ENCODE data around the gene TEX101.
"Not testable (repeated sequence)": the region's sequence is repeated elsewhere in the genome, so short reads cannot be mapped to it uniquely, and the experiment has no call there.

The TEX101 gene

GRCh38 chr19:43420954-43421353 is 6.3 kb downstream of the TEX101 start:
- no peak for DNase-seq (ENCODE audit: low spot score)

GRCh38 chr19:43422000-43422688 is 7.5 kb downstream of the TEX101 start:
- no peak for DNase-seq (ENCODE audit: low spot score)

GRCh38 chr19:43422689-43423066 is 8.0 kb downstream of the TEX101 start:
- DNase-seq (ENCODE audit: low spot score), result no peak

- DNase-seq (ENCODE audit: low spot score), result no peak
Measured at GRCh38 chr19:43423779-43424178, 9.1 kb downstream of the TEX101 start.

GRCh38 chr19:43425567-43426392 is 11.1 kb downstream of the TEX101 start:
- no peak for DNase-seq (ENCODE audit: low spot score)

- no peak for DNase-seq (ENCODE audit: low spot score)
Measured at GRCh38 chr19:43429395-43429794, 14.7 kb downstream of the TEX101 start.

- DNase-seq (ENCODE audit: low spot score), result no peak
Measured at GRCh38 chr19:43430142-43430710, 15.5 kb downstream of the TEX101 start.

GRCh38 chr19:43430976-43431375 is 16.3 kb downstream of the TEX101 start:
- DNase-seq (ENCODE audit: low spot score), result no peak

- DNase-seq (ENCODE audit: low spot score), result no peak
Measured at GRCh38 chr19:43433358-43433673, 18.6 kb downstream of the TEX101 start.

- no peak for DNase-seq (ENCODE audit: low spot score)
Measured at GRCh38 chr19:43433689-43434088, 19.0 kb downstream of the TEX101 start.

- DNase-seq (ENCODE audit: low spot score), result no peak
Measured at GRCh38 chr19:43435775-43436174, 21.1 kb downstream of the TEX101 start.

- not testable (repeated sequence) for DNase-seq (ENCODE audit: low spot score)
Measured at GRCh38 chr19:43437284-43437683, 22.6 kb downstream of the TEX101 start.

- no peak for DNase-seq (ENCODE audit: low spot score)
Measured at GRCh38 chr19:43437712-43438111, 23.0 kb downstream of the TEX101 start.

GRCh38 chr19:43438291-43439031 is 23.8 kb downstream of the TEX101 start:
- DNase-seq (ENCODE audit: low spot score), result no peak

- DNase-seq (ENCODE audit: low spot score), result no peak
Measured at GRCh38 chr19:43439032-43439708, 24.5 kb downstream of the TEX101 start.

- DNase-seq (ENCODE audit: low spot score), result no peak
Measured at GRCh38 chr19:43439709-43440063, 25.0 kb downstream of the TEX101 start.

- no peak for DNase-seq (ENCODE audit: low spot score)
Measured at GRCh38 chr19:43441716-43442115, 27.0 kb downstream of the TEX101 start.

- DNase-seq (ENCODE audit: low spot score), result not testable (repeated sequence)
Measured at GRCh38 chr19:43444091-43444490, 29.4 kb downstream of the TEX101 start.

- no peak for DNase-seq (ENCODE audit: low spot score)
Measured at GRCh38 chr19:43444531-43445287, 30.0 kb downstream of the TEX101 start.

GRCh38 chr19:43445426-43445825 is 30.7 kb downstream of the TEX101 start:
- DNase-seq (ENCODE audit: low spot score), result no peak

- peak; percentile 64 for DNase-seq (ENCODE audit: low spot score)
Measured at GRCh38 chr19:43446746-43447489, 32.2 kb downstream of the TEX101 start.
